HFF-Myc (cell line): ENCODE data around the gene GRIK1.

Experiments used
- DNase-seq: peaks from one replicate; pipeline ENCODE4 v3.0.0-alpha.2; 2011; ENCODE audit warnings: low read depth; ENCODE audit errors: extremely low read depth
- H3K4me3 ChIP-seq: replicated peaks from 2 replicates; pipeline ENCODE4 v1.5.1; 2011; ENCODE audit warnings: low read depth, mild to moderate bottlenecking, control low read depth, low read length
- CTCF ChIP-seq: IDR thresholded peaks from 2 replicates; pipeline ENCODE4 v1.5.1; 2012; ENCODE audit warnings: mild to moderate bottlenecking, low read depth, low read length, control low read depth; ENCODE audit errors: missing control alignments

Gene GRIK1

GRCh38 chr21:29691616-29692491, 247.9 kb downstream of the GRIK1 start:
- no peak overlapping the region for H3K4me3 ChIP-seq
- no peak for TF ChIP-seq CTCF
- DNase-seq, result no peak

GRCh38 chr21:29689753-29690152, 250.0 kb downstream of the GRIK1 start:
- TF ChIP-seq CTCF, result no peak
- DNase-seq, result no peak
- H3K4me3 ChIP-seq, result no peak overlapping the region

- no peak for TF ChIP-seq CTCF
- no peak for DNase-seq
- H3K4me3 ChIP-seq, result no peak overlapping the region
Measured at GRCh38 chr21:29684106-29684505, 255.7 kb downstream of the GRIK1 start.

DNA sequence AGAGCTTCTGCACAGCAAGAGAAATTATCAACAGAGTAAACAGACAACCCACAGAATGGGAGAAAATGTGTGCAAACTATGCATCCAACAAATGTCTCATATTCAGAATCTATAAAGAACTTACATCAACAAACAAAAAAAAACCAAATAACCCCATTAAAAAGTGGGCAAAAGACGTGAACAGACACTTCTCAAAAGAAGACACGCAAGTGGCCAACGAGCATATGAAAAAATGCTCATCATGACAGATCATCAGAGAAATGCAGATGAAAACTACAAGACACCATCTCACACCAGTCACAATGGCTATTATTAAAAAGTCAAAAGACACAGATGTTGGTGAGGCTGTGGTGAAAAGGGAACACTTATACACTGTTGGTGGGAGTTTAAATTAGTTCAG, 257.0 kb downstream of the GRIK1 start:
- no peak overlapping the region for H3K4me3 ChIP-seq
- DNase-seq, result no peak
- TF ChIP-seq CTCF, result no peak

- no peak overlapping the region for H3K4me3 ChIP-seq
- no peak for TF ChIP-seq CTCF
- DNase-seq, result no peak
Measured at GRCh38 chr21:29680273-29680672, 259.5 kb downstream of the GRIK1 start.

GRCh38 chr21:29678626-29679025, 261.2 kb downstream of the GRIK1 start:
- H3K4me3 ChIP-seq, result no peak overlapping the region
- DNase-seq, result no peak
- TF ChIP-seq CTCF, result no peak
